Transverse colon (tissue), 4 donors: ENCODE results near the gene PRR5L. TPM values are rescaled to one million over a fixed set of nuclear protein-coding genes. Genes with fewer than 3 reads are reported as not detected.
A peak's percentile ranks its signal among the peaks of the same experiment; 100 is the strongest.

Experiments
- DNase-seq: peaks from one replicate; pipeline ENCODE4 v3.0.0-alpha.2; 2019
- H3K27ac ChIP-seq, 4 donors: fragments of 200-600 bp; sonication (generic); 2 replicates each; pipeline ENCODE4 v1.5.1; 2016 to 2018; ENCODE audit warnings: inconsistent platforms in 4 of 4
- H3K27me3 ChIP-seq: fragments of 200-600 bp; sonication (generic); 2 replicates; pipeline ENCODE4 v1.5.1; 2017; ENCODE audit warnings: inconsistent platforms
- H3K36me3 ChIP-seq, 4 donors: fragments of 200-600 bp; sonication (generic); 2 replicates each; pipeline ENCODE4 v1.5.1; 2017 to 2019; ENCODE audit warnings: inconsistent platforms in 4 of 4
- H3K4me1 ChIP-seq, 4 donors: fragments of 200-600 bp; sonication (generic); 2 replicates each; pipeline ENCODE4 v1.5.1; 2017 to 2020; ENCODE audit warnings: inconsistent platforms in 4 of 4
- H3K4me3 ChIP-seq, 4 donors: fragments of 200-600 bp; sonication (generic); 1 replicate in 1 of 4; 2 replicates in 3 of 4; pipeline versions ENCODE4 v1.5.1 to v1.6.1; 2017 to 2019; ENCODE audit warnings: inconsistent platforms in 4 of 4
- H3K9me3 ChIP-seq, 2 donors: fragments of 200-600 bp; sonication (generic); 2 replicates each; pipeline ENCODE4 v1.5.1; 2017 to 2019; ENCODE audit warnings: inconsistent platforms in 2 of 2
- EP300 ChIP-seq: sonication (generic); formaldehyde crosslinking; IDR thresholded peaks from one replicate; pipeline ENCODE4 v1.6.1; 2017; ENCODE audit warnings: antibody characterized with exemption, low read depth
- POLR2A ChIP-seq: fragments of 450-650 bp; IDR thresholded peaks from one replicate; pipeline ENCODE4 v1.6.1; 2016; ENCODE audit warnings: antibody characterized with exemption, mild to moderate bottlenecking, moderate library complexity
- POLR2AphosphoS5 ChIP-seq, 3 donors: sonication (generic); formaldehyde crosslinking; IDR thresholded peaks; one replicate each; pipeline ENCODE4 v1.6.1; 2016; ENCODE audit warnings: antibody characterized with exemption in 3 of 3
- WGBS, 2 donors: methylation state at CpG; one replicate each; pipeline ENCODE4 v1.1.5; 2018; ENCODE audit warnings: low coverage in 1 of 2; 5-methylcytosine and 5-hydroxymethylcytosine counted together
- in situ Hi-C, 4 donors: fragments of 200-750 bp; cut with MboI; loops; one replicate each; pipeline versions ENCODE4 v1.15.0 to v1.15.1; 2017; ENCODE audit warnings: low sequenced_read_pairs in 3 of 4, low pct_ligation_motif_present in 1 of 4, low pct_unique_long_range_greater_than_20kb in 1 of 4
- intact Hi-C: fragments of 100-400 bp; cut with DNase I; formaldehyde crosslinking; loops from one replicate; pipeline ENCODE4 v1.15.1; 2023; ENCODE audit warnings: low total_unique reads
- total RNA-seq, 4 donors: library from RNA; depleted of rRNA; stranded (reverse); fragments of >200 nt; gene quantifications; one replicate each; pipeline ENCODE4 v1.1.0, GENCODE V29; 2016
- TF ChIP-seq, protein P1 (sequence below), 5 experiments: fragments of 200-600 bp in 3 of 5; fragments of 450-650 bp in 2 of 5; sonication (generic) in 3 of 5; IDR thresholded peaks; 1 replicate in 2 of 5; 2 replicates in 3 of 5; pipeline ENCODE4 v1.5.1; 2016 to 2017; ENCODE audit warnings: antibody characterized with exemption in 5 of 5, inconsistent platforms in 3 of 5, mild to moderate bottlenecking in 2 of 5, moderate library complexity in 1 of 5

Gene PRR5L
- total RNA-seq, 4 donors from 2014 or later: 203 to 418 (median 251) TPM

DNA sequence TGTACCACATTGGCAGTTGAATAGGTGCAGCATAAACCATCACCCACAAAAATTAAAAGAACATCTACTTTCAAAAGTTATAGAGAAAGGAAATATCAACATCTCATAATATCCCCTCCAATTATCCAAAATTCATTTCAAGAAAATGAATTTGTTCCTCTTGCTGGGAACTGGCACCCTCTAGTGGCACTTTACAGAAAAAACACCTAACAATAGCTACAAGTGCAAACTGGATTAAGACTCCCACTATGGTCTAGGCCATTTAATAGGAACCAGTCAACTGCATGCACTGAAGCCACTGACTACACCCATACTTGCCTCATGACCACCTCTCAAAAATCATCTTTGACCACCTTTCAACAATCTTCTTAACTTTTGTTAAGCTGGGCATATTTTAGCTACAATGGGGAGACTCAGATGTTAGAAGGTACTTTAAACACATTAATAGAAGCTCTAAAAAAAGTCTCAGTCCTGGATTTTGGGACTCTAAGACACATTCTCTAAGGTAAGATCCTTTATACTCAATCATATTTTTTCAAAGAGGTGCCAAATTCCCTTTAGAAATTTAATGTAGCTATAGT is 196.7 kb downstream of the PRR5L start:
- peaks cover 0 to 73% (median 31%) of the 10 kb centered on the region in 4 donors for H3K36me3 ChIP-seq
- intact Hi-C loops: no loop called here

DNA sequence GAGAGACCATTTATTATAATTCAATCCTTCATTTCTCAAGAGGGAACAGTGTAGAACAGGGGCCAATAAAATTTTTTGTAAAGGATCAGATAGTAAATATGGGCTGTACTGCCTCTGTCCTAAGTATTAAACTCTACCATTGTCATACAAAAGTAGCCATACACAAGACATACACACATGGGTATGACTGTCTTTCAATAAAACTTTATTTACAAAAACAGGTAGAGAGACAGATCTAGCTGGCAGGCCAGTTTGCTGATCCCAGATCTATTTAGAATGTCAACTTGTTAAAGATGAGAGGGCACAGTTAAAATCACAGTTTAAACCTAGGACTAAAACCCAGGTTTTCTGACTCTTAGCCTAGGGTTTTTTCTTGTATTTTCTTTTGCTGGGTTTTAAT is 197.2 kb downstream of the PRR5L start:
- Histone ChIP-seq H3K4me1 (no peaks in the 10 kb centered on the region), H3K27ac (no peak overlapping the region), H3K4me3 (no peak overlapping the region), H3K9me3 (no peaks in the 10 kb centered on the region), H3K27me3 (no peaks in the 10 kb centered on the region), H3K36me3 (peaks cover 0 to 78% (median 33%) of the 10 kb centered on the region in 4 donors)
- no peak for DNase-seq
- TF ChIP-seq, protein P1, sequence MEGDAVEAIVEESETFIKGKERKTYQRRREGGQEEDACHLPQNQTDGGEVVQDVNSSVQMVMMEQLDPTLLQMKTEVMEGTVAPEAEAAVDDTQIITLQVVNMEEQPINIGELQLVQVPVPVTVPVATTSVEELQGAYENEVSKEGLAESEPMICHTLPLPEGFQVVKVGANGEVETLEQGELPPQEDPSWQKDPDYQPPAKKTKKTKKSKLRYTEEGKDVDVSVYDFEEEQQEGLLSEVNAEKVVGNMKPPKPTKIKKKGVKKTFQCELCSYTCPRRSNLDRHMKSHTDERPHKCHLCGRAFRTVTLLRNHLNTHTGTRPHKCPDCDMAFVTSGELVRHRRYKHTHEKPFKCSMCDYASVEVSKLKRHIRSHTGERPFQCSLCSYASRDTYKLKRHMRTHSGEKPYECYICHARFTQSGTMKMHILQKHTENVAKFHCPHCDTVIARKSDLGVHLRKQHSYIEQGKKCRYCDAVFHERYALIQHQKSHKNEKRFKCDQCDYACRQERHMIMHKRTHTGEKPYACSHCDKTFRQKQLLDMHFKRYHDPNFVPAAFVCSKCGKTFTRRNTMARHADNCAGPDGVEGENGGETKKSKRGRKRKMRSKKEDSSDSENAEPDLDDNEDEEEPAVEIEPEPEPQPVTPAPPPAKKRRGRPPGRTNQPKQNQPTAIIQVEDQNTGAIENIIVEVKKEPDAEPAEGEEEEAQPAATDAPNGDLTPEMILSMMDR (IDR thresholded peaks at IDR 0.05): no peak
- TF ChIP-seq POLR2AphosphoS5 (IDR thresholded peaks at IDR 0.05) (no peak), EP300 (no peak), POLR2A (no peak)
- in situ Hi-C loops (loop anchor here in 2 of 4 donors (10.0 to 25.0 kb wide), 4 partner anchors 199 to 881 kb away; partner anchors contain the start of genes FJX1 (in 2 of the 2), COMMD9 (in 1 of the 2) and PRR5L (in 1 of the 2)), intact Hi-C loops (no loop called here)

More for the DNA sequence above, 196.7 kb downstream of the PRR5L start:
- no peak for DNase-seq
- no peak overlapping the region for H3K4me3 ChIP-seq
- H3K27ac ChIP-seq: no peak overlapping the region
- H3K27me3 ChIP-seq: no peaks in the 10 kb centered on the region
- in situ Hi-C loops: loop anchor here in 2 of 4 donors (10.0 to 25.0 kb wide), 4 partner anchors 198 to 881 kb away; partner anchors contain the start of genes FJX1 (in 2 of the 2), COMMD9 (in 1 of the 2) and PRR5L (in 1 of the 2)
- no peaks in the 10 kb centered on the region for H3K4me1 ChIP-seq
- no peak for TF ChIP-seq EP300
- TF ChIP-seq, protein P1 (IDR thresholded peaks at IDR 0.05): peak; percentile 58 to 75 (median 72)
- no peak for TF ChIP-seq POLR2A
- H3K9me3 ChIP-seq: no peaks in the 10 kb centered on the region

DNA sequence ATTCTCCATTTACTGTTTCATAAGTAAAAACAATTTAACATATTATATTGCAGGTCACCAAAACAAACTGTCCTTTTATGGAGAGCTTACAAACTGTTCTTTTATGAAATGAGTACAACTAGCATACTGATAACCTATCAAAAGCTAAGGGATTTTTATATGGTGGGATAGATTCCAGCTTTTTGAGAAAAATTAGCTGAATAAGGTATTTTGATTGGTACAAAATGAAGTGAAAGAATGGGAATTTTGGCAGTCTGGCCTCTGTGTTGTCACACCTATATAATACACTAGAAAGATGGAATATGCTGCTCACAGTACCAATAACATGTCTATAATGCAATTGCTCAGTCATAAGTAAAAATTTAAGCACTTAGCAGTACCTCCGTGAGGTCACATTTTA is 202.6 kb downstream of the PRR5L start:
- H3K9me3 ChIP-seq: no peaks in the 10 kb centered on the region
- H3K36me3 ChIP-seq: peaks cover 0 to 51% (median 24%) of the 10 kb centered on the region in 4 donors
- H3K4me3 ChIP-seq: no peak overlapping the region
- no peak overlapping the region for H3K27ac ChIP-seq
- intact Hi-C loops: no loop called here
- 89 to 100% methylated on average over 1 of the region's 1 CpG for WGBS, 2 donors
- no peak for DNase-seq
- H3K27me3 ChIP-seq: no peaks in the 10 kb centered on the region
- in situ Hi-C loops: loop anchor here in 2 of 4 donors (10.0 to 25.0 kb wide), 4 partner anchors 204 to 886 kb away; partner anchors contain the start of genes FJX1 (in 2 of the 2), COMMD9 (in 1 of the 2) and PRR5L (in 1 of the 2)
- no peak for TF ChIP-seq POLR2A
- TF ChIP-seq, protein P1 (IDR thresholded peaks at IDR 0.05): no peak
- no peak for TF ChIP-seq EP300
- no peak for TF ChIP-seq POLR2AphosphoS5 (IDR thresholded peaks at IDR 0.05)
- H3K4me1 ChIP-seq: peaks cover 3 to 19% (median 11%) of the 10 kb centered on the region in 4 donors

DNA sequence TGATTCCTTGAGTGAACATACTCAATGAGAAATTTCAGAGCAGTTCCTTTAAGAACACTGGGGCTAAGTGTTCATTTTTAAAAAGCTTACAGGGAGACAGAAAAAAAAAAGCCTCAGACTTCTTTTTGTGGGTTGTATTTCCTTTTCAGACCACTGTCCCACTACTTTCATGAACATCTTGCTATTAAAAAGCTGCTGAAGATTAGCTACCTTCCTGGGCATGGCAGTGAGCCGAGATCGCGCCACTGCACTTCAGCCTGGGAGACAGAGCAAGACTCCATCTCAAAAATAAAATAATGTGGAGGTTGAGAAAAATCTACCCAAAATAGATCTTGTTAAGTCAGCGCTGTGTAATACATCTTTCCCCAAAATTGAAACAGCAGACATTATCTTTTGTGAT is 203.2 kb downstream of the PRR5L start:
- intact Hi-C loops: no loop called here
- DNase-seq: no peak
- Histone ChIP-seq H3K4me3 (no peak overlapping the region), H3K27ac (no peak overlapping the region), H3K9me3 (no peaks in the 10 kb centered on the region), H3K4me1 (peaks cover 3 to 19% (median 11%) of the 10 kb centered on the region in 4 donors), H3K27me3 (no peaks in the 10 kb centered on the region), H3K36me3 (peaks cover 0 to 45% (median 21%) of the 10 kb centered on the region in 4 donors)
- no peak for TF ChIP-seq POLR2AphosphoS5 (IDR thresholded peaks at IDR 0.05)
- TF ChIP-seq POLR2A: no peak
- TF ChIP-seq, protein P1 (IDR thresholded peaks at IDR 0.05): no peak
- TF ChIP-seq EP300: no peak
- in situ Hi-C loops: loop anchor here in 2 of 4 donors (10.0 to 25.0 kb wide), 4 partner anchors 205 to 887 kb away; partner anchors contain the start of genes FJX1 (in 2 of the 2), COMMD9 (in 1 of the 2) and PRR5L (in 1 of the 2)
- 94 to 100% methylated on average over 4 of the region's 4 CpGs for WGBS, 2 donors
